Measurements from ENCODE around the gene CTNND1.
"Not testable (repeated sequence)": the region's sequence is repeated elsewhere in the genome, so short reads cannot be mapped to it uniquely, and the experiment has no call there.

The CTNND1 gene

GRCh38 chr11:57761301-57762234, at the start of gene CTNND1:
CTNND1 (plus strand) TSS chr11:57761802; CDS start chr11:57791479, 29,677 bp downstream.
- peak within 1 kb of the TSS; percentile 85 to 98 (median 88) for H3K9ac ChIP-seq (ENCODE audit: low read length in 5 of 5)
- H3K4me1 ChIP-seq (ENCODE audit: control insufficient read depth in 5 of 5, insufficient read depth in 5 of 5, low read length in 5 of 5) = peaks cover 5 to 33% (median 31%) of the 10 kb centered on the region in 5 donors
- peak within 1 kb of the TSS; percentile 74 to 94 (median 90) for H3K4me3 ChIP-seq (ENCODE audit: low read depth in 1 of 5, low read length in 5 of 5)
- no peaks in the 10 kb centered on the region for H3K9me3 ChIP-seq (ENCODE audit: control insufficient read depth in 5 of 5, low read length in 5 of 5)
- no peaks in the 10 kb centered on the region for H3K36me3 ChIP-seq (ENCODE audit: control insufficient read depth in 5 of 5, insufficient read depth in 5 of 5, low read length in 5 of 5)
- peak within 1 kb of the TSS; percentile 96 for H3K27ac ChIP-seq (ENCODE audit: low read depth, low read length)
- H3K27me3 ChIP-seq (ENCODE audit: control insufficient read depth in 5 of 5, insufficient read depth in 4 of 5, low read length in 5 of 5) = no peaks in the 10 kb centered on the region

- peak within 1 kb of the TSS; percentile 84 for H3K27ac ChIP-seq (ENCODE audit: low read depth, low read length)
- H3K36me3 ChIP-seq (ENCODE audit: control insufficient read depth in 5 of 5, insufficient read depth in 5 of 5, low read length in 5 of 5) = no peaks in the 10 kb centered on the region
- peaks cover 3 to 39% (median 34%) of the 10 kb centered on the region in 5 donors for H3K4me1 ChIP-seq (ENCODE audit: control insufficient read depth in 5 of 5, insufficient read depth in 5 of 5, low read length in 5 of 5)
- H3K27me3 ChIP-seq (ENCODE audit: control insufficient read depth in 5 of 5, insufficient read depth in 4 of 5, low read length in 5 of 5) = no peaks in the 10 kb centered on the region
- no peaks in the 10 kb centered on the region for H3K9me3 ChIP-seq (ENCODE audit: control insufficient read depth in 5 of 5, low read length in 5 of 5)
- H3K9ac ChIP-seq (ENCODE audit: low read length in 5 of 5) = peak within 1 kb of the TSS; percentile 48 to 99 (median 94)
- H3K4me3 ChIP-seq (ENCODE audit: low read depth in 1 of 5, low read length in 5 of 5) = peak within 1 kb of the TSS; percentile 97 to 100 (median 100)
These were observed 49.1 kb upstream of the CTNND1 start, which contains the start of gene TMX2 for GRCh38 chr11:57712256-57713150. TMX2 (plus strand) TSS chr11:57712593; CDS start chr11:57712619, 26 bp downstream.

- H3K9ac ChIP-seq (ENCODE audit: low read length in 5 of 5) = peak overlapping the region in 3 of 5 donors; percentile 91 to 99 (median 97)
- no peak overlapping the region for H3K27ac ChIP-seq (ENCODE audit: low read depth, low read length)
- H3K4me3 ChIP-seq (ENCODE audit: low read depth in 1 of 5, low read length in 5 of 5) = peak overlapping the region; percentile 97 to 100 (median 100)
These were observed 47.8 kb upstream of the CTNND1 start for GRCh38 chr11:57713835-57714234.

GRCh38 chr11:57716726-57717125, 44.9 kb upstream of the CTNND1 start:
- H3K27ac ChIP-seq (ENCODE audit: low read depth, low read length); H3K27me3 ChIP-seq (ENCODE audit: control insufficient read depth in 5 of 5, insufficient read depth in 4 of 5, low read length in 5 of 5); H3K9me3 ChIP-seq (ENCODE audit: control insufficient read depth in 5 of 5, low read length in 5 of 5); H3K4me3 ChIP-seq (ENCODE audit: low read depth in 1 of 5, low read length in 5 of 5); H3K9ac ChIP-seq (ENCODE audit: low read length in 5 of 5): not testable (repeated sequence)
- peaks cover 3 to 23% (median 21%) of the 10 kb centered on the region in 5 donors for H3K4me1 ChIP-seq (ENCODE audit: control insufficient read depth in 5 of 5, insufficient read depth in 5 of 5, low read length in 5 of 5)
- peaks cover 0 to 12% (median 4%) of the 10 kb centered on the region in 5 donors for H3K36me3 ChIP-seq (ENCODE audit: control insufficient read depth in 5 of 5, insufficient read depth in 5 of 5, low read length in 5 of 5)

More at GRCh38 chr11:57713835-57714234, 47.8 kb upstream of the CTNND1 start:
- H3K9me3 ChIP-seq (ENCODE audit: control insufficient read depth in 5 of 5, low read length in 5 of 5) = no peaks in the 10 kb centered on the region
- peaks cover 0 to 7% (median 0%) of the 10 kb centered on the region in 5 donors for H3K36me3 ChIP-seq (ENCODE audit: control insufficient read depth in 5 of 5, insufficient read depth in 5 of 5, low read length in 5 of 5)
- H3K27me3 ChIP-seq (ENCODE audit: control insufficient read depth in 5 of 5, insufficient read depth in 4 of 5, low read length in 5 of 5) = no peaks in the 10 kb centered on the region
- H3K4me1 ChIP-seq (ENCODE audit: control insufficient read depth in 5 of 5, insufficient read depth in 5 of 5, low read length in 5 of 5) = peaks cover 3 to 39% (median 34%) of the 10 kb centered on the region in 5 donors

GRCh38 chr11:57727185-57727584, 34.4 kb upstream of the CTNND1 start:
- Histone ChIP-seq H3K4me1 (ENCODE audit: control insufficient read depth in 5 of 5, insufficient read depth in 5 of 5, low read length in 5 of 5) (no peaks in the 10 kb centered on the region), H3K27me3 (ENCODE audit: control insufficient read depth in 5 of 5, insufficient read depth in 4 of 5, low read length in 5 of 5) (no peaks in the 10 kb centered on the region), H3K9ac (ENCODE audit: low read length in 5 of 5) (no peak overlapping the region), H3K9me3 (ENCODE audit: control insufficient read depth in 5 of 5, low read length in 5 of 5) (no peaks in the 10 kb centered on the region), H3K4me3 (ENCODE audit: low read depth in 1 of 5, low read length in 5 of 5) (no peak overlapping the region), H3K27ac (ENCODE audit: low read depth, low read length) (no peak overlapping the region), H3K36me3 (ENCODE audit: control insufficient read depth in 5 of 5, insufficient read depth in 5 of 5, low read length in 5 of 5) (peaks cover 0 to 2% (median 0%) of the 10 kb centered on the region in 5 donors)

GRCh38 chr11:57728829-57729228, 32.8 kb upstream of the CTNND1 start:
- Histone ChIP-seq H3K4me1 (ENCODE audit: control insufficient read depth in 5 of 5, insufficient read depth in 5 of 5, low read length in 5 of 5) (no peaks in the 10 kb centered on the region), H3K27me3 (ENCODE audit: control insufficient read depth in 5 of 5, insufficient read depth in 4 of 5, low read length in 5 of 5) (no peaks in the 10 kb centered on the region), H3K36me3 (ENCODE audit: control insufficient read depth in 5 of 5, insufficient read depth in 5 of 5, low read length in 5 of 5) (peaks cover 0 to 2% (median 0%) of the 10 kb centered on the region in 5 donors), H3K27ac (ENCODE audit: low read depth, low read length) (no peak overlapping the region), H3K9ac (ENCODE audit: low read length in 5 of 5) (no peak overlapping the region), H3K9me3 (ENCODE audit: control insufficient read depth in 5 of 5, low read length in 5 of 5) (no peaks in the 10 kb centered on the region), H3K4me3 (ENCODE audit: low read depth in 1 of 5, low read length in 5 of 5) (no peak overlapping the region)

GRCh38 chr11:57729479-57729878, 32.1 kb upstream of the CTNND1 start:
- Histone ChIP-seq H3K9ac (ENCODE audit: low read length in 5 of 5) (no peak overlapping the region), H3K27ac (ENCODE audit: low read depth, low read length) (no peak overlapping the region), H3K4me3 (ENCODE audit: low read depth in 1 of 5, low read length in 5 of 5) (no peak overlapping the region), H3K36me3 (ENCODE audit: control insufficient read depth in 5 of 5, insufficient read depth in 5 of 5, low read length in 5 of 5) (peaks cover 0 to 2% (median 0%) of the 10 kb centered on the region in 5 donors), H3K9me3 (ENCODE audit: control insufficient read depth in 5 of 5, low read length in 5 of 5) (no peaks in the 10 kb centered on the region), H3K4me1 (ENCODE audit: control insufficient read depth in 5 of 5, insufficient read depth in 5 of 5, low read length in 5 of 5) (no peaks in the 10 kb centered on the region), H3K27me3 (ENCODE audit: control insufficient read depth in 5 of 5, insufficient read depth in 4 of 5, low read length in 5 of 5) (no peaks in the 10 kb centered on the region)

- Histone ChIP-seq H3K9me3 (ENCODE audit: control insufficient read depth in 5 of 5, low read length in 5 of 5) (no peaks in the 10 kb centered on the region), H3K27ac (ENCODE audit: low read depth, low read length) (no peak overlapping the region), H3K4me1 (ENCODE audit: control insufficient read depth in 5 of 5, insufficient read depth in 5 of 5, low read length in 5 of 5) (no peaks in the 10 kb centered on the region), H3K36me3 (ENCODE audit: control insufficient read depth in 5 of 5, insufficient read depth in 5 of 5, low read length in 5 of 5) (peaks cover 3 to 7% (median 4%) of the 10 kb centered on the region in 5 donors), H3K4me3 (ENCODE audit: low read depth in 1 of 5, low read length in 5 of 5) (no peak overlapping the region), H3K9ac (ENCODE audit: low read length in 5 of 5) (no peak overlapping the region), H3K27me3 (ENCODE audit: control insufficient read depth in 5 of 5, insufficient read depth in 4 of 5, low read length in 5 of 5) (no peaks in the 10 kb centered on the region)
These were observed 28.9 kb upstream of the CTNND1 start for GRCh38 chr11:57732661-57733060.

- no peak overlapping the region for H3K4me3 ChIP-seq (ENCODE audit: low read depth in 1 of 5, low read length in 5 of 5)
- no peak overlapping the region for H3K27ac ChIP-seq (ENCODE audit: low read depth, low read length)
- H3K4me1 ChIP-seq (ENCODE audit: control insufficient read depth in 5 of 5, insufficient read depth in 5 of 5, low read length in 5 of 5) = peaks cover 0 to 4% (median 2%) of the 10 kb centered on the region in 5 donors
- H3K36me3 ChIP-seq (ENCODE audit: control insufficient read depth in 5 of 5, insufficient read depth in 5 of 5, low read length in 5 of 5) = peaks cover 11 to 23% (median 21%) of the 10 kb centered on the region in 5 donors
- no peaks in the 10 kb centered on the region for H3K9me3 ChIP-seq (ENCODE audit: control insufficient read depth in 5 of 5, low read length in 5 of 5)
- H3K27me3 ChIP-seq (ENCODE audit: control insufficient read depth in 5 of 5, insufficient read depth in 4 of 5, low read length in 5 of 5) = no peaks in the 10 kb centered on the region
- H3K9ac ChIP-seq (ENCODE audit: low read length in 5 of 5) = no peak overlapping the region
These were observed 25.8 kb upstream of the CTNND1 start for GRCh38 chr11:57735619-57736298.

Measured in subcutaneous abdominal adipose tissue (tissue), 5 donors.